Measurements from ENCODE around the gene CLDN1.

Gene CLDN1

DNA sequence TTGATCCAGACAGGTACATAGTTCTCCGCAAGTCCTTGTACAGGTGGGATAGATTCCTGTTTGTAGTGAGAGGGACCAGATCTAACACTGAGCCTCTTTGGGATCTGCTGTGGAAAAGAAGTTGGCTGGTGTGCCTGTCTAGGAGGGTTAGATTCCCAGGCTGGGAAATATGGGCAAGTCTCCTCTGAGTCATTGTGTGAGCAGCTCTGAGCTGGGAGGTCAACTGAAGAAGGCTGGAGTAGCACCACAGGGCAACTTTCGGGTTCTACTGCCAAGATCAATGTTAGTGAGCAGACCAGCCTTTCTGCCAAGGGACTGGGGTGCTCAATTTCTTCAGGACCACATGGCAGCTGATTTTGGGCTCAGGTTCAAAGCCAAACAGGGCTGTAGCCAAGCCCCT lies 33.4 kb downstream of the CLDN1 start (continued):
- TF ChIP-seq ZFP30 (CRISPR knock-in tag; IDR thresholded peaks at IDR 0.05): no peak
- no peak for TF ChIP-seq POU6F1 (CRISPR knock-in tag; IDR thresholded peaks at IDR 0.05; ENCODE audit: borderline replicate concordance, low read depth)
- TF ChIP-seq ZFP3 (CRISPR knock-in tag; IDR thresholded peaks at IDR 0.05): no peak

DNA sequence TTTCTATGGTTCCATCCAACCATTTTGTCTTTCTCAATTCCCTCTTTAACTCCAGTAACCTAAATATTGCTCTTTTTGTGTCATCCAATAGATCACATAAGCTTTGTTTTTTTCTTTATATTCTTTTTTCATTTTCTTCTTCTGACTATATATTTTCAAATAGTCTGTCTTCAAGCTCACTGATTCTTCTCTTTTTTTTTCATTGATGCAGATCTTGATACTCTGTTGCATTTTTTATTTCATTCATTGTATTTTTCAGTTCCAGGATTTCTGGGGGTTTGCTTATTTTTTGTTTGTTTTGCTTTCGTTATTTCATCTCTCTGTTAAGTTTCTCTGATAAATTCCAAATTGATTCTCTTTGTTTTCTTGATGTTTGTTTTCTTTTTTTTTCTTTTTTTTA lies 36.2 kb downstream of the CLDN1 start:
- TF ChIP-seq, protein P1, sequence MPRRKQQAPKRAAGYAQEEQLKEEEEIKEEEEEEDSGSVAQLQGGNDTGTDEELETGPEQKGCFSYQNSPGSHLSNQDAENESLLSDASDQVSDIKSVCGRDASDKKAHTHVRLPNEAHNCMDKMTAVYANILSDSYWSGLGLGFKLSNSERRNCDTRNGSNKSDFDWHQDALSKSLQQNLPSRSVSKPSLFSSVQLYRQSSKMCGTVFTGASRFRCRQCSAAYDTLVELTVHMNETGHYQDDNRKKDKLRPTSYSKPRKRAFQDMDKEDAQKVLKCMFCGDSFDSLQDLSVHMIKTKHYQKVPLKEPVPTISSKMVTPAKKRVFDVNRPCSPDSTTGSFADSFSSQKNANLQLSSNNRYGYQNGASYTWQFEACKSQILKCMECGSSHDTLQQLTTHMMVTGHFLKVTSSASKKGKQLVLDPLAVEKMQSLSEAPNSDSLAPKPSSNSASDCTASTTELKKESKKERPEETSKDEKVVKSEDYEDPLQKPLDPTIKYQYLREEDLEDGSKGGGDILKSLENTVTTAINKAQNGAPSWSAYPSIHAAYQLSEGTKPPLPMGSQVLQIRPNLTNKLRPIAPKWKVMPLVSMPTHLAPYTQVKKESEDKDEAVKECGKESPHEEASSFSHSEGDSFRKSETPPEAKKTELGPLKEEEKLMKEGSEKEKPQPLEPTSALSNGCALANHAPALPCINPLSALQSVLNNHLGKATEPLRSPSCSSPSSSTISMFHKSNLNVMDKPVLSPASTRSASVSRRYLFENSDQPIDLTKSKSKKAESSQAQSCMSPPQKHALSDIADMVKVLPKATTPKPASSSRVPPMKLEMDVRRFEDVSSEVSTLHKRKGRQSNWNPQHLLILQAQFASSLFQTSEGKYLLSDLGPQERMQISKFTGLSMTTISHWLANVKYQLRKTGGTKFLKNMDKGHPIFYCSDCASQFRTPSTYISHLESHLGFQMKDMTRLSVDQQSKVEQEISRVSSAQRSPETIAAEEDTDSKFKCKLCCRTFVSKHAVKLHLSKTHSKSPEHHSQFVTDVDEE (CRISPR knock-in tag; IDR thresholded peaks at IDR 0.05): no peak

DNA sequence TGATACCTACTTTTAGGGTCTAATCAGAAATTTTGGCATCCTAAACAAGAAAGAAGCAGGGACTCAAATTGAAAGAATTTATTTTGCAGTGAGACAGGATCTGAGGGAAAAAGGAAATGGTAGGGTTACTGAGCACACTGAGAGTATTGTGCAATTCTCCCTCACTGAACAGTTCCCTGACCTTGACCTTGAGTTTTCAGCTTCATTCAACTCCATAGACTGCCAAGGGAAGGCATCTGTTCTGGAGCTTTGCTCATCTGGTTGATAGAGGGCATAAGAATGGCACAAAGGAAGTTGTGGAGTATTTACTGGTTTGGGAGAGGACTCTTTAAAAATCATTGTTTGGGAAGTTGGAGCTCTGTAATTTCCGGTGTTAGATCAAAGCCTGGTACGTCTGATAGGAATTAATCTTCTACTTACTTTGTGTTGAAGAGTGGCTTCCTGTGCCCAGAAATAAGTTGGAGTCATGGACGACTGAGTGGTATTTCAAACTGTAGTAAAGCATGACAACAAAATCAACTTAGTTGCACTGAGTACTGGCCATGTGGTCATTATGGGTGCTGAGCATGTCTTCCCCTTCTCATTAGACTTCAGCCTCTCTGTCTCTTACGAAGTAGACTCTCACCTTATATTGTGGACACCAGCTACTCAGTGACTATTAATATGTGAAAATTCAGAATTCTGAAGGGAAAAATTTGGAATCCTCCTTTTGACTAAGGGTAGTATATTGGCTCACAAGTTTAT lies 40.8 kb downstream of the CLDN1 start:
- TF ChIP-seq ZFP30 (CRISPR knock-in tag; IDR thresholded peaks at IDR 0.05) (no peak), ESRRG (CRISPR knock-in tag; IDR thresholded peaks at IDR 0.05) (no peak), ZNF8 (CRISPR knock-in tag; IDR thresholded peaks at IDR 0.05) (no peak), SNAI2 (CRISPR knock-in tag; IDR thresholded peaks at IDR 0.05) (no peak), TCF4 (CRISPR knock-in tag; IDR thresholded peaks at IDR 0.05; ENCODE audit: borderline replicate concordance) (no peak), POU6F1 (CRISPR knock-in tag; IDR thresholded peaks at IDR 0.05; ENCODE audit: borderline replicate concordance, low read depth) (no peak), PPARA (CRISPR knock-in tag; IDR thresholded peaks at IDR 0.05; ENCODE audit: borderline replicate concordance) (no peak), RARB (CRISPR knock-in tag; IDR thresholded peaks at IDR 0.05) (no peak), ZNF70 (CRISPR knock-in tag; IDR thresholded peaks at IDR 0.05) (no peak), GLIS3 (CRISPR knock-in tag; IDR thresholded peaks at IDR 0.05) (no peak), CSDC2 (CRISPR knock-in tag; IDR thresholded peaks at IDR 0.05) (no peak), ISL1 (CRISPR knock-in tag; IDR thresholded peaks at IDR 0.05) (no peak), ZFP3 (CRISPR knock-in tag; IDR thresholded peaks at IDR 0.05) (no peak), ZNF565 (CRISPR knock-in tag; conservative IDR thresholded peaks at IDR 0.05; ENCODE audit: low read depth) (no peak)
- TF ChIP-seq, protein P1 (CRISPR knock-in tag; IDR thresholded peaks at IDR 0.05): no peak
- ATAC-seq: no peak

More for the DNA sequence above, 36.2 kb downstream of the CLDN1 start:
- no peak for ATAC-seq

DNA sequence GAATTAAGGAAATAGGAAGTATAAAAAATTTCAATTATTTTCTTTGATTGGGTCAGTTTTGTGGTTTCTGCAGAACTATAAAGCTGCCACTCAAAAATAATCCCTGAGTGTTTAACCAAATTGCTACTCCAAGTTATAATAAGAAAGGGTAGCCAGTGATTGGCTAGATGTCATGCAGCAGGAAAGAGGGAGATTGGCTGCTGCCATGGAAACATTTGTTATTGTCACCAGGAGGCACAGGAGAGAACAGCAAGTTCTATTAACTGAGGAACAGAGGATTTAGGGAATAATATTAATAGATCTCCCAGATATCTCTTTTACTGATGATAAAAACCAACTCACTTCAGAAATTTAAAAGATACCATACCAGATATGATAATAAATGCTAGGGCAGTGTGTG lies 42.6 kb downstream of the CLDN1 start:
- ATAC-seq: no peak
- TF ChIP-seq, protein P2, sequence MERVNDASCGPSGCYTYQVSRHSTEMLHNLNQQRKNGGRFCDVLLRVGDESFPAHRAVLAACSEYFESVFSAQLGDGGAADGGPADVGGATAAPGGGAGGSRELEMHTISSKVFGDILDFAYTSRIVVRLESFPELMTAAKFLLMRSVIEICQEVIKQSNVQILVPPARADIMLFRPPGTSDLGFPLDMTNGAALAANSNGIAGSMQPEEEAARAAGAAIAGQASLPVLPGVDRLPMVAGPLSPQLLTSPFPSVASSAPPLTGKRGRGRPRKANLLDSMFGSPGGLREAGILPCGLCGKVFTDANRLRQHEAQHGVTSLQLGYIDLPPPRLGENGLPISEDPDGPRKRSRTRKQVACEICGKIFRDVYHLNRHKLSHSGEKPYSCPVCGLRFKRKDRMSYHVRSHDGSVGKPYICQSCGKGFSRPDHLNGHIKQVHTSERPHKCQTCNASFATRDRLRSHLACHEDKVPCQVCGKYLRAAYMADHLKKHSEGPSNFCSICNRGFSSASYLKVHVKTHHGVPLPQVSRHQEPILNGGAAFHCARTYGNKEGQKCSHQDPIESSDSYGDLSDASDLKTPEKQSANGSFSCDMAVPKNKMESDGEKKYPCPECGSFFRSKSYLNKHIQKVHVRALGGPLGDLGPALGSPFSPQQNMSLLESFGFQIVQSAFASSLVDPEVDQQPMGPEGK (CRISPR knock-in tag; IDR thresholded peaks at IDR 0.05; ENCODE audit: borderline replicate concordance): no peak
- TF ChIP-seq, protein P1 (CRISPR knock-in tag; IDR thresholded peaks at IDR 0.05): no peak
- TF ChIP-seq ZC3H10 (CRISPR knock-in tag; IDR thresholded peaks at IDR 0.05): no peak
- TF ChIP-seq POU6F1 (CRISPR knock-in tag; IDR thresholded peaks at IDR 0.05; ENCODE audit: borderline replicate concordance, low read depth): no peak
- TF ChIP-seq BACH2 (CRISPR knock-in tag; IDR thresholded peaks at IDR 0.05; ENCODE audit: borderline replicate concordance): no peak
- TF ChIP-seq RARB (CRISPR knock-in tag; IDR thresholded peaks at IDR 0.05): no peak
- no peak for TF ChIP-seq SNAI2 (CRISPR knock-in tag; IDR thresholded peaks at IDR 0.05)
- TF ChIP-seq ZFP30 (CRISPR knock-in tag; IDR thresholded peaks at IDR 0.05): no peak
- TF ChIP-seq OSR1 (CRISPR knock-in tag; IDR thresholded peaks at IDR 0.05): no peak
